Measurements from ENCODE around the gene DDX51.
A peak's percentile ranks its signal among the peaks of the same experiment; 100 is the strongest.

Gene DDX51

GRCh38 chr12:132166093-132166492 lies 22.0 kb upstream of the DDX51 start:
- DNase-seq (ENCODE audit: low spot score), result no peak

- no peak for DNase-seq (ENCODE audit: low spot score)
Measured at GRCh38 chr12:132165584-132165983, 21.5 kb upstream of the DDX51 start.

GRCh38 chr12:132164426-132164825 lies 20.3 kb upstream of the DDX51 start:
- no peak for DNase-seq (ENCODE audit: low spot score)

- DNase-seq (ENCODE audit: low spot score), result peak; percentile 66
Measured at GRCh38 chr12:132163911-132164288, 19.8 kb upstream of the DDX51 start.

- peak; percentile 49 for DNase-seq (ENCODE audit: low spot score)
Measured at GRCh38 chr12:132163041-132163910, 19.2 kb upstream of the DDX51 start.

GRCh38 chr12:132162508-132163031 lies 18.5 kb upstream of the DDX51 start:
- DNase-seq (ENCODE audit: low spot score), result peak; percentile 87

GRCh38 chr12:132161796-132162507 lies 17.8 kb upstream of the DDX51 start:
- no peak for DNase-seq (ENCODE audit: low spot score)

- DNase-seq (ENCODE audit: low spot score), result no peak
Measured at GRCh38 chr12:132161036-132161781, 17.1 kb upstream of the DDX51 start.

- no peak for DNase-seq (ENCODE audit: low spot score)
Measured at GRCh38 chr12:132160601-132161035, 16.5 kb upstream of the DDX51 start.

- DNase-seq (ENCODE audit: low spot score), result no peak
Measured at GRCh38 chr12:132160016-132160415, 15.9 kb upstream of the DDX51 start.

GRCh38 chr12:132159555-132160003 lies 15.5 kb upstream of the DDX51 start:
- peak; percentile 76 for DNase-seq (ENCODE audit: low spot score)

- peak; percentile 52 for DNase-seq (ENCODE audit: low spot score)
Measured at GRCh38 chr12:132158677-132159554, 14.8 kb upstream of the DDX51 start.

GRCh38 chr12:132157733-132158409 lies 13.8 kb upstream of the DDX51 start:
- DNase-seq (ENCODE audit: low spot score), result no peak

GRCh38 chr12:132156573-132157325 lies 12.6 kb upstream of the DDX51 start:
- no peak for DNase-seq (ENCODE audit: low spot score)

- DNase-seq (ENCODE audit: low spot score), result no peak
Measured at GRCh38 chr12:132155771-132156572, 11.9 kb upstream of the DDX51 start.

GRCh38 chr12:132154941-132155770 lies 11.0 kb upstream of the DDX51 start:
- DNase-seq (ENCODE audit: low spot score), result no peak

- DNase-seq (ENCODE audit: low spot score), result no peak
Measured at GRCh38 chr12:132154341-132154761, 10.2 kb upstream of the DDX51 start.

Measured in SW480 (cell line).